OCI-LY3 (cell line): ENCODE results near the gene RNF111.

Experiments
- H2AFZ ChIP-seq: fragments of 200-600, 300-600 bp; shearing (Covaris generic); 2 replicates; pipeline ENCODE4 v1.6.0; 2014; ENCODE audit warnings: antibody characterized with exemption, low read depth, low read length
- H3K27ac ChIP-seq: fragments of 200-600, 300-600 bp; sonication (generic); 2 replicates; pipeline ENCODE4 v1.5.1; 2014; ENCODE audit warnings: mild to moderate bottlenecking, low read length, moderate library complexity, mixed read lengths
- H3K27me3 ChIP-seq: fragments of 200-600, 300-600 bp; sonication (generic); 2 replicates; pipeline ENCODE4 v1.6.1; 2014; ENCODE audit warnings: low read depth, low read length, mixed read lengths
- H3K36me3 ChIP-seq: fragments of 200-600, 300-600 bp; sonication (generic); replicated peaks from 2 replicates; pipeline ENCODE3; 2014; ENCODE audit warnings: low read depth, low read length, mixed read lengths
- H3K4me1 ChIP-seq: fragments of 300-600, 200-600 bp; sonication (generic); 2 replicates; pipeline ENCODE4 v1.6.1; 2014; ENCODE audit warnings: low read length, mixed read lengths
- H3K4me2 ChIP-seq: fragments of 200-600, 300-600 bp; sonication (generic); 2 replicates; pipeline ENCODE4 v1.6.1; 2014; ENCODE audit warnings: low read length, mixed read lengths
- H3K4me3 ChIP-seq: fragments of 300-600, 200-600 bp; sonication (generic); 2 replicates; pipeline ENCODE4 v1.5.1; 2014; ENCODE audit warnings: antibody characterized with exemption, mild to moderate bottlenecking, low read length, moderate library complexity
- H3K79me2 ChIP-seq: fragments of 300-600, 200-600 bp; shearing (Covaris generic); 2 replicates; pipeline ENCODE4 v1.6.1; 2014; ENCODE audit warnings: mild to moderate bottlenecking, low read length, mixed read lengths
- H3K9ac ChIP-seq: fragments of 300-600, 200-600 bp; shearing (Covaris generic); 2 replicates; pipeline ENCODE4 v1.6.0; 2014; ENCODE audit warnings: mild to moderate bottlenecking, low read length, moderate library complexity
- H3K9me3 ChIP-seq: fragments of 200-600, 300-600 bp; shearing (Covaris generic); 2 replicates; pipeline ENCODE4 v1.6.1; 2014; ENCODE audit warnings: low read length, mixed read lengths; ENCODE audit not compliant: insufficient read depth
- H4K20me1 ChIP-seq: fragments of 200-600, 300-600 bp; sonication (generic); 2 replicates; pipeline ENCODE4 v1.6.1; 2016; ENCODE audit warnings: low read length, mixed read lengths; ENCODE audit not compliant: insufficient read depth
- EZH2phosphoT487 ChIP-seq: fragments of 200-600 bp; shearing (Covaris generic); IDR thresholded peaks from 2 replicates; pipeline ENCODE4 v1.6.1; 2018; ENCODE audit warnings: antibody characterized with exemption, mixed run types, low read depth
- TF ChIP-seq, protein P1 (sequence below): fragments of 200-600, 300-600 bp; sonication (generic); IDR thresholded peaks from 2 replicates; pipeline ENCODE4 v1.5.1; 2014; ENCODE audit warnings: antibody characterized with exemption, low read length, low read depth

Gene RNF111

DNA sequence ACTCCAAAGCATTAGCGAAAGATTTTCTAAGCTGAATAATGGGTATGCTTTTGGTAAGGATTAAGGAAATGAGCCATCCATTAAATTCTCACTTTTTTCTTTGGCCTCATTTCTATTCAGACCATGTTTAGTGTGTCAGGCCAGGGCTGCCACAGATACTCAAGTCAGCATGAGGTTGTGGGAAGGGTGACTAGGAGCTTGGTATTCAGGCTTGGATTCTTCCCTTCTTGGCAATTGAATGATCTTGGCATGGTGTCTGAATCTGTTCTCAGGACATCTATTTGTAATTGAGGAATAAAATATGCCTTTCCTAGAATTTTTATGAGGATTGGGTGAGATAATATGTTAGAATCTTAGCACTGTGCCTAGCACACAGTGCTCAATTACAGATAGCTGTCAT is 128.7 kb downstream of the RNF111 start:
- no peak overlapping the region for H3K4me3 ChIP-seq
- H3K79me2 ChIP-seq, result peaks cover 8% of the 10 kb centered on the region; the same call in 1 of the 2 replicates
- no peaks in the 10 kb centered on the region for H4K20me1 ChIP-seq
- H3K9me3 ChIP-seq, result no peaks in the 10 kb centered on the region
- H3K27me3 ChIP-seq, result no peaks in the 10 kb centered on the region
- no peak overlapping the region for H3K9ac ChIP-seq
- no peak overlapping the region for H3K4me2 ChIP-seq
- no peak overlapping the region for H2AFZ ChIP-seq
- no peak overlapping the region for H3K27ac ChIP-seq
- TF ChIP-seq EZH2phosphoT487, result no peak
- TF ChIP-seq, protein P1, sequence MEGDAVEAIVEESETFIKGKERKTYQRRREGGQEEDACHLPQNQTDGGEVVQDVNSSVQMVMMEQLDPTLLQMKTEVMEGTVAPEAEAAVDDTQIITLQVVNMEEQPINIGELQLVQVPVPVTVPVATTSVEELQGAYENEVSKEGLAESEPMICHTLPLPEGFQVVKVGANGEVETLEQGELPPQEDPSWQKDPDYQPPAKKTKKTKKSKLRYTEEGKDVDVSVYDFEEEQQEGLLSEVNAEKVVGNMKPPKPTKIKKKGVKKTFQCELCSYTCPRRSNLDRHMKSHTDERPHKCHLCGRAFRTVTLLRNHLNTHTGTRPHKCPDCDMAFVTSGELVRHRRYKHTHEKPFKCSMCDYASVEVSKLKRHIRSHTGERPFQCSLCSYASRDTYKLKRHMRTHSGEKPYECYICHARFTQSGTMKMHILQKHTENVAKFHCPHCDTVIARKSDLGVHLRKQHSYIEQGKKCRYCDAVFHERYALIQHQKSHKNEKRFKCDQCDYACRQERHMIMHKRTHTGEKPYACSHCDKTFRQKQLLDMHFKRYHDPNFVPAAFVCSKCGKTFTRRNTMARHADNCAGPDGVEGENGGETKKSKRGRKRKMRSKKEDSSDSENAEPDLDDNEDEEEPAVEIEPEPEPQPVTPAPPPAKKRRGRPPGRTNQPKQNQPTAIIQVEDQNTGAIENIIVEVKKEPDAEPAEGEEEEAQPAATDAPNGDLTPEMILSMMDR, result no peak
- no peaks in the 10 kb centered on the region for H3K4me1 ChIP-seq
- H3K36me3 ChIP-seq, result peaks cover 68% of the 10 kb centered on the region

DNA sequence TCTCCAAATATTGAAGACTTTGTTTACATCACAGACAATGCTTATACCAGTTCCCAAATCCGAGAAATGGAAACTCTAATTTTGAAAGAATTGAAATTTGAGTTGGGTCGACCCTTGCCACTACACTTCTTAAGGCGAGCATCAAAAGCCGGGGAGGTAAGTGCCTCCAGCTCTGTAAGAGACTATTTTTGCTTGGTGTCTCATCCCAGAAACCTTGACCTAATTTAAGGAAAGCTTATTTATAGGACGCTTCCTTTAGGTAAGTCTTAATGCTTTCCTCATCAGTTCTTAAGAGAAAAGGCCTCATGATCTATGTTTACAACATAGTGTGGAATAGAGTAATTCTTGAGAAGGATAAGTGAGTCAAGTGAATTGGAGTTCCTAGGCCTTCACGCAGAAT is 129.3 kb downstream of the RNF111 start:
- Histone ChIP-seq H3K27me3 (no peaks in the 10 kb centered on the region), H3K79me2 (peaks cover 3% of the 10 kb centered on the region; the same call in 1 of the 2 replicates), H2AFZ (no peak overlapping the region), H3K4me2 (no peak overlapping the region), H3K36me3 (peaks cover 68% of the 10 kb centered on the region), H3K4me1 (no peaks in the 10 kb centered on the region), H3K9me3 (no peaks in the 10 kb centered on the region), H3K27ac (no peak overlapping the region), H3K9ac (no peak overlapping the region), H3K4me3 (no peak overlapping the region), H4K20me1 (no peaks in the 10 kb centered on the region)
- TF ChIP-seq, protein P1, result no peak
- no peak for TF ChIP-seq EZH2phosphoT487

DNA sequence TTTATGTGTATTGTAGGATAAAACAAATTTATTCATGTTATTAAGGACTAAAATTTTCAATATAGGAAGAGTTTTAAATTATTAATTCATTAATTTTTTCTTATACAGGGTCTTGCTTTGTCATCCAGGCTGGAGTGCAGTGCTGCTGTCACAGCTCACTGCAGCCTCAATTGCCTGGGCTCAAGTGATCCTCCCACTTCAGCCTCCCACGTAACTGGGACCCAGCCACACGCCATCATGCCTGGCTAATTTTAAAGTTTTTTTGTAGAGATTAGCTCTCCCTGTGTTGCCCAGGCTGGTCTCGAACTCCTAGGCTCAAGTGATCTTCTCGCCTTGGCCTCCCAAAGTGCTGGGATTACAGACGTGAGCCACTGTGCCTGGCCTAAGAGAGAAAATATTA is 132.2 kb downstream of the RNF111 start:
- Histone ChIP-seq H3K4me1 (no peaks in the 10 kb centered on the region), H3K4me2 (no peak overlapping the region), H3K4me3 (no peak overlapping the region), H3K27ac (no peak overlapping the region), H3K79me2 (peaks cover 3% of the 10 kb centered on the region; the same call in 1 of the 2 replicates), H3K9ac (no peak overlapping the region), H3K27me3 (no peaks in the 10 kb centered on the region), H2AFZ (no peak overlapping the region), H3K9me3 (no peaks in the 10 kb centered on the region), H4K20me1 (peaks cover 7% of the 10 kb centered on the region; the same call in 1 of the 2 replicates), H3K36me3 (peaks cover 71% of the 10 kb centered on the region)
- TF ChIP-seq EZH2phosphoT487, result no peak
- TF ChIP-seq, protein P1, result no peak

DNA sequence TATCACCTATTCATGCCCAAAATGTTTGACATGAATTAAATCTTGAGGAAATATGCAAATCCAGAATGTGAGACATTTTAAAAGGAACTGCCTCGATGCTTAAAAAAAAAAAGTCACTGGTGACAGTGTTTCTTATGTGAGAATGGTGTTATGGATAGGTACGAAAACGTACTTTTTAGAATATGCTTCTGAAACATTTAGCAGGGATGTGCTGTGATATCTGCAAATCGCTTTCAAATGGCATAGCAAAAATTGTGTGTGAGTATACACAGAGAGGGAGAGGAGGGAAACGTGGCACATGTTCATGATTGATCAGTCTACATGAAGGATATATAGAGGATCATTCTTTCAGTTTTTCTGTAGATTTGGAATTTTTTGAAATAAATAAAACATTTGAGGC is 133.5 kb downstream of the RNF111 start:
- Histone ChIP-seq H3K4me2 (no peak overlapping the region), H3K79me2 (peaks cover 3% of the 10 kb centered on the region; the same call in 1 of the 2 replicates), H2AFZ (no peak overlapping the region), H3K36me3 (peaks cover 68% of the 10 kb centered on the region), H3K27ac (no peak overlapping the region), H3K4me1 (no peaks in the 10 kb centered on the region), H3K27me3 (no peaks in the 10 kb centered on the region), H3K9ac (no peak overlapping the region), H3K4me3 (no peak overlapping the region), H3K9me3 (no peaks in the 10 kb centered on the region), H4K20me1 (peaks cover 7% of the 10 kb centered on the region; the same call in 1 of the 2 replicates)
- TF ChIP-seq, protein P1, result no peak
- no peak for TF ChIP-seq EZH2phosphoT487
